GM21381 (cell line): ENCODE data around the gene CMIP.

Experiments used
- ATAC-seq: cut with Tn5 transposase; IDR thresholded peaks from one replicate; pipeline ENCODE4 v1.9.1; 2021; ENCODE audit warnings: mild to moderate bottlenecking, moderate library complexity; ENCODE audit not compliant: unreplicated experiment

The CMIP gene

DNA sequence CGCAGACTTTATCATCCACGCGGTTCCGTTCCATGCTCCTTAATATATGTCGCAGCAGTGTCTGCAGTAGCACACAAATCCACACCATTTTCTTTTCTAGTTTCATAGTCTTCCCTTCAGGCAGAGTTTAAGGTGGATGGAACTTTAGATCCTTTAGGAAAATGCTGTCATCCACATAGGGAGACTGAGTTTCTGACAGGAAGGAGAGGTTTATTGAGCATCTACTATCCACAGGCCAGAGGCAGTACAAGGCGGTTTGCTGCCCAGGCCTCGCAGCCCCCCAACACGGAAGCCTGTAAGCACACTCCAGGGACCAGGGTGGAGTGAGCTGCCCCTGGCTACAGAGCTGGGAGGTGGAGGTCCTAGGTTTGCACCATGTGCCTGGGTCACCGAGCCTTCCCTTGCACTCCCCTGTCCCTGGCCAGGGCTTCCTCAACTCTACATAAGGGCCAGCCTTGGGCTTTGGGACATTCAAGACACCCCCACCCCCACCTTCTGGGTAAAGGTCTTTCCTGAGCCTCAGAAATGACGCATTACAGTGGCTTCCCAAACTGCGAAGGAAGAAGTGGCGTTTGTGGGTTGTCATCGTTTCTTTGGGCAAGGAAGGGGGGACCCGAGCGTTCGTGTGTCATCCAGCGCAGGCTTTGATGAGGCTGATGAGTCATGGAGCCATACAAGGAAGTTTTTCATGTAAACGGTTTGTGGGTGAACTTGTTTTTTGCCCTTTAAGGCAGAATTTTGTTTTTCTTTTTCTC is 188.0 kb downstream of the CMIP start:
- no peak for ATAC-seq

DNA sequence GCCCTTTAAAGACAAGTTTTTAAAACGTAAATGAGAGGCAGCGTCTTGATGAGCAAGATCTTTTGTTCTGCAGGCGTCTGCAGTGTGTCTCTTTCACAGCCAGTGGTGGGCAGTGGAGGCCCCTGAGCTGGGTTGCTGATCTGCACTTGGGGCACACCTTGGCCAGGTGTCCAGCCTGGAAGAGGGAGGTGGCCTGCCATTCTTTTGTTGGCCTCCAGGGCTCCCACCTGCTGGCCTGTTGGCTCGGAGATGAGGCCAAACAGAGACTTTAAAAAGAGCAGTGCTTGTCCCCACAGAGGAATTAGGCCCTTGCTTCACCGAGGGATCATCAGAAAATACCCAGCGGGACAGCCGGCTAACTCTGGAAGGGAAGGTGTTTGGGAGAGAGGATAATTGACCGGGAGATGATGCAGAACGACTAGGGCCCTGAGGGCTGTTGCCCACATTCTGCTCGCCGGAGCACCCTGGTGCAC is 188.6 kb downstream of the CMIP start:
- ATAC-seq = no peak

DNA sequence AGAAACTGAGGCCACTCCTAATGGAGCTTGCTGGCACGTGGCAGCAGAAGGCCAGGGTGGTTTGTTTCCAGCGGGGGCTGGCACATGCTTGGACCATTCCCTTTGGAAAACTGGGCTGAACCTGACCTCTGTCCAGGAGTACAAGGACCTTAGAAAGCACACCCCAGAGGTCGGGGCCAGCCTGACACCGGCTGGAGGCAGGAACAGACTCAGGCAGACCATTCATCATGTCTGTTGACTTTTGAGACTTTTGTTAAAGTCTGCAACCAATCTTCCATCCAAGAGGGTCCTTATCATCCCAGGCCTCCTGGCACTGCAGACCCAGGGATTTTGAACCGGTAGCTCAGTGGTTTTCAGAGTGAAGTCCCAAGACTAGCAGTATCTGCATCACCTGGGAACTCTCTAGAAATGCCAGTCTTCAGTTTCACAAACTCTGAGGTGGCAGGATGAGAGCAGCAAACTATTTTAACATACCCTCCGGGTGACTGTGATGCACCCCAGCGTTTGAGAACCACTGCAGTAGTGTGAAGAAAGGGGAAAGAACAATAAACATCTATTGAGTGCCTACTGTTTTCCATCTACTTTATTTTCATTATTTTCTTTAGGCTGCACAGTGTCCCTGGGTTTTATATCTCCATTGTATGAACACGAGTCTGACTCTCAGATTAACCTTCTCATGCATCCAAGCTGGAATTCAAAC is 189.2 kb downstream of the CMIP start:
- ATAC-seq = no peak

DNA sequence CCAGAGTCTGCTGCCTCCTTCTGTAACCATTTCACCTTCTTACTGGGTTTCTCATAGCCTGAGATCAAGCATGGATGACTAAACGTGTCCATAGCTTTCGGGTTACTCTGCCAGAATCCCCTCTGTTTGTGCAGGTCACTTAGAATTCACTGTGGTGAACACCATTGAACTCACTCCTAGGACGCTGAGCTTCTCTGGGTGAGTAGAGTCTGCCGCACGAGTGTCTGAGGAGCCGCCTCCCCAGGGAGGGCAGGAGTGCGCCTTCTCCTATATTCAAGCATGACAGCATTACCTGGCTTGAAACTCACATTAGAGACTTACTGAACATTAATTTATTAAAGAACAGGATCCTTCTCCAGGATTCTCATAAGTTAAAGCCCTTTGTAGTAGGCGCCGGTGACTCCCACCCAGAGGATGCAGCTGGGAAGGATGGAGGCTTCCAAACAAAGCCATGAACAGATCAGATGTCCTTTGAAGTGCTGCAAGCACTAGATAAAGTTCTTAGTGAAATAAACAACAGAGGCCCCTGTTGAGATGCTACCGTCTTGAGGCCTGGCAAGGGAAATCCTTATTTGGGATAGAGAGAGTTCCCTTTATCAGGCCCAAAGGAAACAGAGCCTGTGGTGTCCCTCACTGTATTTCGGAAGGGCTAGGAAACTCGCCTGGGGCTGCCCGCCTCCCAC is 189.9 kb downstream of the CMIP start:
- no peak for ATAC-seq

DNA sequence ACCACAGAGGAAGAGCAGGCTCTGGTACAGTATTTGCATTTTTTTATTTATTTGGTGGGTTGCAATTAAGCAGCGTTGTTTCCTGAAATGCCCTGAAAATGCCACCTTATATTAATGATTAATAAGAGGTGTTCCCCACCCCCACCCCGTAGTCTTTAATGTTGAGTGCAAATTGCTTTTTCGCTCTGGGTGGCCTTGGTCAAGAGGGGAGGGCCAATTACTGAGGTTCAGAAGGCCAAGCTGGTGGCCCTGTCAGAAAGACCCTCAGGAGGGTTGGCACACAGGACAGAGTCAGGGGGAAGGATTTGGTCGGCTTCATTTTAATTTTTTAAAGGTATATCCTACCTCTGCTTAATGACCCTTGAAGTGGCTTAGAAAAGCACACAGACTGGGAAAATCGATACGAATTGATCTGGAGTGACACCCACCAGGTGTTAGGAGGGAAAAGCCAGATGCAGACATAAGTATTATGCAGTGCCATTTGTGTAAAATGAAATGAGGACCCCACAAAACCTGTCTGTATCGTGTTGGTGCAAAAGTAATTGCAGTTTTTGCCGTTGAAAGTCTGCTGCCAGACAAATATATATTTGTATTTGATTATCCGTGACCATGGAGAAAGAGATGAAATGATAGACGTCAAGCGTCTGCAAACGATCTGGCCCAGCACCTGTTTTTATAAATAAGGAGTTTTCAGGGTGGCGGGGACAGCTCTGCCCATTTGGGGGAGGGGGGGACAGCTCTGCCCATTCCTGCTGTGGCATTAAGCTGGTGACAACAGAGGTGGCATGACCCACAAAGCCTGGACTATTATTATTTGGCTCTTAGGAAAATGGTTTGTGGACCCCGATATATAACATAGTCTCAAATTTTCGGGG is 190.7 kb downstream of the CMIP start:
- no peak for ATAC-seq

DNA sequence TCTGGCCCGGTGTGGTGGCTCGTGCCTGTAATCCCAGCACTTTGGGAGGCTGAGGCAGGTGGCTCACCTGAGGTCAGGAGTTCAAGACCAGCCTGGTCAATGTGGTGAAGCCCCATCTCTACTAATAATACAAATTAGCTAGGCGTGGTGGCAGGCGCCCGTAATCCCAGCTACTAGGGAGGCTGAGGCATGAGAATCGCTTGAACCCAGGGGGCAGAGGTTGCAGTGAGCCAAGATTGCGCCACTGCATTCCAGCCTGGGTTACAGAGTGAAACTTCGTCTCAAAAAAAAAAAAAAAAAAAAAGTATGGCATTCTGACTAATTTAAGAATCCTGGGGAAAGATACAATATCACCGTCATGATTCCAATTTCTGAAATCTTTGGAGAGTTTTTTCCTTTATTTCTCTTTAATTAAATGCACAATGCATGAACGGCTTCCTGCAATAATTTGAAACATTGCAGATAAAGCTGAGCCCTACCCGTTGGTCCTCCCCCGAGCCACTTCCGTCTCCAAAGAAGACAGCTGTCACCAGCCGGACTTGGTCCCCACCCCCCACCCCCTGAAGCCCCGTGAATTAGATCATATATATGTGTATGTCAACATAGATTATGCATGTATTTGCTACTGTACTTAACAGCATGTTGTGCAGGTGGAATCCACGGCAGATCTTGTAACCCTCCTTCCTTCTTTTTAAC is 191.8 kb downstream of the CMIP start:
- no peak for ATAC-seq

DNA sequence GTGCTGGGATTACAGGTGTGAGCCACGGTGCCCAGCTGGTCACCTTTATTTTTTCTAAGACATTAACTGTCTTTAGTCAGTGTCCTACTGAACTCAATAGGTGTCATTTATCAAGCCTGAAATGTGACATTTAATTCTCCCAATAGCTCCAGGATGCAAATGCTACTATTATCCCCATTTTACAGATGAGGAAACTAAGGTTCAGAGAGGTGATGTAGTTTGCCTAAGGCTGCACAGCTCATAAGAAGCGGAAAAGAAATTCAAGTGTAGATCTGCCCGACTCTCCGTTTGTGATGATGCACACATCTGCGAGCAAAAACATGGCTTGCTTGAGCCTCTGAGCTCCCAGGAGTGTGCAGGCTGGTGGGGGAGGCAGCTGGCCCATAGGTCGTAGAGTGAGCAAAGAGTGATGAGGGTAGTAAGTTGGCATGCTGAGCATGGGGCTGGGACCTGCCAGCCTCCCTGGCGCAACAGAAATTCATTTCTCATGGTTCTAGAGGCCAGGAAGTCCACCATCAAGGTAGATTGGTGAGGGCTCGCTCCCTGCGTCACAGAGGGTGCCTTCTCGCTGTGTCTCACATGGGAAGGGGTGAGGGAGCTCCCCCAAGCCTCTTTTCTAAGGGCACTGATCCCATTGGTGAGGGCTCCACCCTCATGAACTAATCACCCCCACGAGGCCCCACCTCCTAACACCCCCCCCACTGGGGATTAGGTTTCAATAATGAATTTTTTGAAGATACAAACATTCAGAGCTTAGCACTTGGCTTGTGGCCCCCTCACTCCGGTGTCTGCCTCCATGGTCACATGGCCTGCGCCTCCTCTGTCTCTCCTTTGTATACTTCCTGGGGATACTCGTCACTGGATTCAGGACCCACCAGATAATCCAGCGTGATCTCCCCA is 193.0 kb downstream of the CMIP start:
- ATAC-seq = no peak

DNA sequence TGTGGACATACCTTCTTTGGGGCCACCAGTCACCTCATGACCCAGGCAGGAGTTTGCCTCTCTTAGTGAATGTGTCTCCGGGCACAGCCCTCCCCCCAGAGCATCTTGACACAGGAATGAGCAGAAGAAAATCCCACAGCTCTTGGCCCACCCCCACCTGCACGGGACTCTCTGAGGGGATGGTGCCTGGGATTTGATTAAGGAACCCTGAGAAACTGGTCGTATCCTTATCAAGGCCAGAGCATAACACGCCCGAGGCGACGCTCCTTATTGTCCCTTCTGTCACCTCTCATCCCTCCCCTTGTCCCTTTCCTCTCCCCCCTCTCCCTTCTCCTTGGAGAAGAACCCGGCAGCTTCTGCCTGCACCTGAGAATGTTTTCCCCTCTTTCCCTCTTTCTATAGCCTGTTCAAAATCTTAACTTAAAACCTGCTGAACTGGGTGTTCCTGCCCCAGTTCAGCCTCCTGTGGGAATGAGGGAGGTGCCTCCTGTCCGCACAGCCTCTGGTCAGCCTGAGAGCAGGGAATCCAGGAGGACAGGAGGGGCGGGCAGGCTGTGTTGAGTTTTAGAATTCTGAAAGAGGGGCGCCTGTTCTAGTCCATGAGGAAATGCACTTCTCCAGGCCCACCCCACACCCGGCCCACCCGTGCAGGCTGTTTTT is 193.8 kb downstream of the CMIP start:
- ATAC-seq = no peak

DNA sequence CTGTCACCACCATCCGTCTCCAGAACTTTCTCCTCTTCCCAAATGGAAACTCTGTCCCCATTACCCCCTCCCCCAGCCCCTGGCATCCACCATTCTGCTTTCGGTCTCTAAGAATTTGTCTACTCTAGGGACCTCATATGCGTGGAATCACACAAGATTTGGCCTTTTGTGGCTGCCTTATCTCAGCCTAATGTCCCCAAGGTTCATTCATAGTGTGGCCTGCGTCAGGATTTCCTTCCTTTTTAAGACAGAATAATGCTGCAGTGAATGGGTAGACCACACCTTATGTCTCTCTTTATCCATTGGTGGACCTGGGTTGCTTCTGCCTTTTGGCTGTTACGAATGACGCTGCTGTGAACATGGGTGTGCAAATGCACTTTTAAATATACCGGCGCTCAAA is 194.7 kb downstream of the CMIP start:
- no peak for ATAC-seq

DNA sequence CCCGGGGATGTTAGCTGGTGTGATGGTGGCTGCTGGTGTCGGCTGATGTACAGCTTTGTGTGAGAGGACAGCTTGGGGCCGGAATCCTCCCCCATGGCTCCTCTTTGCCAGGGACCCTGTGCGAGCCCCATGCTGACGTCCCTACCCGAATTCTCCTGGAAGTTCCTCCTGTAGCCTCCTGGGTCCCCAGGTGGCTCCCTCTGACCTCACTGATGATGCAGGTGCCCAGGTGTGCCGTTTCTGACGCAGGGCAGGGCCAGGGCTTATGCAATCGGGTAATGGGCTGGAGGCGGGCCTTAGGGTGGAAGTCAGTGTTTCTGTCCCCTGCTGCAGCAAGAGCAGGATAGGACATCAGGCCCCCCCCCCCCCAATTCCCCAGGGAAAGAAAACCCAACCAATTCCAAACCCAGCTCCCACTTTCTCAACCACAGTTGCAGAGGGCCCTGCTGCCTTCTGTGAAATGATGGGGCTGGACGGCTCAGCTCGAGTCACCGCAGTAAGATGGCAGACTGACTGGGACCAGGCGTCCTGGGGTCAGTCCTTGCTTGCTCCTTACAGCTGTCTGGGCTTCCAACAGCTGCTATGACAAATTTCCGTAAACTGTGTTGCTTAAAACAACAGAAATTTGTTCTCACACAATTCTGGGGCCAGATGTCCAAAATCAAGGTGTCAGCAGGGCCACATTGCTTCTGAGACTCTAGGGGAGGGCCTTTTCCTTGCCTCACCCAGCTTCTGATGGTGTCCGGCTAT is 195.5 kb downstream of the CMIP start:
- no peak for ATAC-seq

DNA sequence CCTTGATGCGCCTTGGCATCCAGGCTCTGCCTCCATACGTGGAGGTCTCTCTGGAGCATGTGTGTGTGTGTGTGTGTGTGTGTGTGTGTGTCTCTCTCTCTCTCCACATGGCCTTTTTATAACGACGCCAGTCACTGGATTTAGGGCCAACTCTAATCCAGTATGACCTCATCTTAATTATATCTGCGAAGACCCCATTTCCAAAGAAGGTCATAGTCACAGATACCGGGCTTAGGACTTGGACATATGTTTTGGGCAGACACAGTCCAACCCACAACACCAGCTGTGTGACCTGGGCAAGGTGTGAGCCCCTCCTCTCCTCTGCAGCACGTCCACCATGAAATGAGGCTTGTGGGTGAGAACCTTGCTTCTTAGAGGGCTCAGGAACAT is 196.1 kb downstream of the CMIP start:
- ATAC-seq = no peak

DNA sequence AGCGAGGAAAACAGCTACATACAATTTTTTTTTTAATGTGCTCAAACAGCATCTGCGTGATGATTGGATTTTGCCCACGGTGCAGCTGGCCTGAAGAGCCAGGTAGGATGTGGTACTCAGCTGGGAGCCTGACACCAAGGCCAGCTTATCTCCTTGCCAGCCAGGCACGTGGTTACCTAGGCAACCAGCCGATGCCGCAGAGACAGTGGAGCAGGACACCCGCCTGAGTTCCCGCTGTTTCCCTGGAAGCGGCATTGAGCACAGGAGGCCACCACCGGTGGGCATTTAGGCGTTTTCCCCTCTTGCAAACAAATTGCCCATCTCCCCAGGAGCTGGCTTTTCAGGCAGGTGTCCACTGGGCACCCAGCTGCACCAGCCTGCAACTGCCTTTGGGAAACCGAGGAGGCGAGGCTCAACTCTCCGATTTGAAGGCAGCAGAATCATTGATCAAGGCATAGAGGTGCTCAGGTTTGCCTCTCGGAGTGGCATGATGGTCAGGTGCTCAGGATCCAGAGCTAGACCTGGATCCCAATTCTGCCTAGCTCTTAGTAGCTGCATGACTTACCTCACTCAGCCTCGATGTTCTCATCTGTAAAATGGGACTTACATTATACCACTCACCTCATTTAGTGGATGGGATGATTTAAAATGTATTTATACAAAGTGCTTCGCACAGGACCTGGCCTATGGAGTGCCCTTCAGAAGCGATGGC is 196.9 kb downstream of the CMIP start:
- ATAC-seq = no peak

DNA sequence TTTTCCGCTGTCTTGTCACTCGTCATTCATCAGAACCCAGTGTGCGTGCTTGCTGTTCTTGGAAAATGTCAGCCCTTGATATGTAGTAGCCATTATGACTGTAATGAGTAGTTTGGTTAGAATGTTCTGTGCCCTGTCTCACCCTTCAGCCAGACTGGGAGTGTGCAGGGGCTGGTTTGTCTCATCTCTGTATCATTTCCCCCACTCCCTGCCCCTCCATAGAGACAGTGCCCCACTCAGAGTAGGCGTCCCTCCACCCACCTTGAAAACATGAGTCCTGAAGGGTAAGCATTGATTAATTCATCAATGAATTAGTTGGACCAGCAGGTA is 197.5 kb downstream of the CMIP start:
- no peak for ATAC-seq

DNA sequence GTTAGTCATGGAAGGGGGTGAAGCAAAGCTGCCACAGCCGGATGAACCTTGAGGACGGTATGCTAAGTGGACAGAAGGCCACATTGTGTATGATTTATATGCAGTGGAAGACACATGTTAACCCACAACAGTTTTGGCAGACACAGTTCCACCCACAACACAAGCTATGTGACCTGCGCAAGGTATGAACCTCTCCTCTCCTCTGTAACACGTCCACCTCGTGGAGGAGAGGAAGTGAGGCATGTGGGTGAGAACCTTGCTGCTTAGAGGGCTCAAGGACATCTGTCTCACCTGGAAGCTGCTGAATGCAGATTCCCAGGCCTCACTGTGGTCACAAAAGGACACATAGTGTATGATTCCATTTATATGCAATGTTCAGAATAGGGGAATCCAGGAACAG is 198.3 kb downstream of the CMIP start:
- no peak for ATAC-seq

DNA sequence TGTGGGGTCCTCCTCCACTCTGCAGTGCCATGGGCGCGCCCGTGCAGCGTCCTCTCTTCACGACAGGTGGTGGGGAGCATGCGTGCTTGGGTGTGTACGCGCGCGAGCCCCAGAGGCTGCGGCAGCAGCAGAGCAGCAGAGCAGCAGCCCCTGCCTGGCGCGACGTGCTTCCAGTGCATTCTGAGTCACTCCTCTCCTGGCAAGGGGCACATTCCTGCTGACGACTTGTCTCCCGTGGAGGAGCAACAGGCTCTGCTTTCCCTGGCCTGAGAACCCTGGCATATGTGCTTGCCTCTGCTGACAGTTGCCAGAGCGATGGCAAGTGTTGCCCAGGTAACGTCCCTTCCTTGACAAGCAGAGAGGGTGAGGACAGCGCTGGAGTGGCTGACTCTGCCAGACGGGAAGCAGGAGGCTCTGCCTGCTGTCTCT is 200.7 kb downstream of the CMIP start:
- no peak for ATAC-seq

DNA sequence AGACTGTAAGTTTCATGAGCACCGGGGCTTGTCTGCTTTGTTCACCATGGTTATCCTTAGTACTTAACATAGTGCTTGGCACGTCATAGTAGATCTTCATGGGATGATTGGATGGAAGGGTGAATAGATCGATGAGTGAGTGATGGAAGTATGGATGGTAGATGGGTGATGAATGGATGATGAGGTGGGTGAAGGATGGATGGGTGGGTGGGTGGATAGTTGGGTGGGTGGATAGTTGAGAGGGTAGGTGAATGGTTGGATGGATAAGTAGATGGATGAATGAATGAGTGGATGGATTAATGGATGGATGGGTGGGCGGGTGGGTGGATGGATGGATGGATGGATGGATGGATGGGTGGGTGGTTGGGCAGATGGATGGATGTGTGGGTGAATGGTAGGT is 201.3 kb downstream of the CMIP start:
- ATAC-seq = no peak

DNA sequence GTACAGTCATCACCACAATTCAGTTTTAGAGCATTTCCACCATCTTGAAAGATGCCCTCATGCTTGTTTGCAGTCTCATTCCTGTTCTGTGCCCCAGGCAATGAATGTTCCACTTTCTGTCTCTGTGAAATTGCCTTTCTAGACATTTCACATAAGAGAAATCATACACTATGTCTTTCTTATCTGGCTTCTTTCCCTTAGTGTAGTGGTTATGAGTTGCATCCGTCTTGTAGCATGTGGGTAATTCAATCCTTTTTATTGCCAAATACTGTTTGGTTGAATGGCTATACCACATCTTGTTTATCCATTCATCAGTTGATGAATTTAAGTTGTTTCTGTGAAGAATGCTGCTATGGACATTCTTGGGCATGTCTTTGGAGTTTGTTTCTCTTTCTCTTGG is 202.0 kb downstream of the CMIP start:
- no peak for ATAC-seq

DNA sequence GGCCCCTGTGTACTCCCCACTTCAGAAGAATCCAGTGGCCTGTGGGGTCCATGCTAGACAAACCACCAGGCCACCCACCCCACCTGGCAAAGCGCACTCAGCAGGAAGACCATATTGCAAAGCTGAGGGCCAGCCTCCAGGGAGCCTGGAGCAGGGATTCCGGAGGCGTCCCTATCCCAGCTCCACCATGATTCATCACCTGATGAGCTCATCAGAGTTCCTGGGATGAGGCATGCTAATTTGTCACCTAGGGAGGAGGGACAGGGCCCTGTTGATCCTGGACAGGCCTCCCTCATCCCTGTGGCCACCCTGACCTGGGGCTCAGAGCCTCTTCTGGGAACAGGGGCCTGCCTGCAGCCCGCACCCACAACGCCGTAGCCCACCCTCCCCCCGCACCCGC is 202.9 kb downstream of the CMIP start:
- ATAC-seq = no peak
